K562 (cell line): Measurements from ENCODE around the gene CIB2. TPM values are rescaled to one million over a fixed set of nuclear protein-coding genes. Genes with fewer than 3 reads are reported as not detected.
A peak's percentile ranks its signal among the peaks of the same experiment; 100 is the strongest.

Experiments
- ATAC-seq: fragments of 200-7000 bp; cut with Tn5 transposase; 3 replicates; pipeline ENCODE4 v1.9.1; 2020; ENCODE audit warnings: moderate library complexity
- BruUV-seq: library from RNA; stranded (reverse); fragments of 400-500 nt; replicated peaks from 2 replicates; lab custom pipeline; 2021; lab: Mats Ljungman, UMichigan
- CTCF ChIA-PET: fragments of 300-600 bp; formaldehyde crosslinking; extraction: SDS; loops from one replicate; lab custom pipeline; 2021; ENCODE audit warnings: low intra/inter-chr PET ratio; lab: Yijun Ruan, JAX
- POLR2A ChIA-PET: fragments of 300-600, 350-650 bp; sonication (Branson Sonifier 250); formaldehyde crosslinking; extraction: SDS; loops from one replicate; lab custom pipeline; 2021; ENCODE audit warnings: antibody characterized with exemption, inconsistent platforms; lab: Yijun Ruan, JAX
- DNase-seq, 4 experiments: peaks; one replicate each; pipeline versions ENCODE4 v3.0.0 to v3.0.0-alpha.2; 2011 to 2018; ENCODE audit warnings: low spot score in 3 of 4, mixed read lengths in 3 of 4; ENCODE audit errors: extremely low read depth in 1 of 4
- FAIRE-seq: peaks from 2 replicates; lab custom pipeline; 2011; peaks lifted over from hg19 to GRCh38; lab: Jason Lieb, UNC
- H2AFZ ChIP-seq: 2 replicates; pipeline ENCODE4 v1.6.0; 2011; ENCODE audit warnings: low read depth, low read length, control low read depth, inconsistent platforms
- H3K27ac ChIP-seq: fragments of 200-600 bp; 3 replicates; pipeline ENCODE4 v1.8.0; 2011; ENCODE audit warnings: low read depth, mild to moderate bottlenecking, control low read depth, inconsistent platforms, low read length, moderate library complexity, mixed read lengths; ENCODE audit errors: extremely low read depth
- H3K27me3 ChIP-seq, 2 experiments: fragments of 300-600 bp in 1 of 2; 2 replicates in 1 of 2; 3 replicates in 1 of 2; pipeline versions ENCODE4 v1.6.0 to v1.8.0; 2011; ENCODE audit warnings: inconsistent platforms in 2 of 2, low read length in 2 of 2, mild to moderate bottlenecking in 1 of 2, mixed read lengths in 1 of 2, moderate library complexity in 1 of 2; ENCODE audit not compliant: control insufficient read depth in 2 of 2, insufficient read depth in 2 of 2
- H3K36me3 ChIP-seq: fragments of 300-600 bp; 3 replicates; pipeline ENCODE4 v1.8.0; 2011; ENCODE audit warnings: mild to moderate bottlenecking, low read length, inconsistent platforms; ENCODE audit not compliant: control insufficient read depth, insufficient read depth
- H3K4me1 ChIP-seq, 2 experiments: fragments of 200-600 bp in 1 of 2; replicated peaks in 1 of 2; 2 replicates in 1 of 2; 3 replicates in 1 of 2; pipeline versions ENCODE4 v1.5.1 to v1.8.0; 2011; ENCODE audit warnings: inconsistent platforms in 2 of 2, low read length in 2 of 2, mild to moderate bottlenecking in 1 of 2, mixed read lengths in 1 of 2, moderate library complexity in 1 of 2; ENCODE audit not compliant: control insufficient read depth in 2 of 2, insufficient read depth in 2 of 2
- H3K4me2 ChIP-seq: 2 replicates; pipeline ENCODE4 v1.6.1; 2011; ENCODE audit warnings: low read length, control low read depth, inconsistent platforms, mixed read lengths; ENCODE audit not compliant: insufficient read depth
- H3K4me3 ChIP-seq: fragments of 200-600 bp; sonication (generic), shearing (Covaris generic); 2 replicates; pipeline ENCODE4 v1.5.1; 2016; ENCODE audit warnings: control low read depth, inconsistent platforms
- H3K79me2 ChIP-seq: fragments of 200-600 bp; 3 replicates; pipeline ENCODE4 v1.8.0; 2011; ENCODE audit warnings: low read length, inconsistent platforms; ENCODE audit not compliant: control insufficient read depth, insufficient read depth
- H3K9ac ChIP-seq, 2 experiments: 2 replicates each; pipeline versions ENCODE4 v1.6.0 to v1.6.1; 2011; ENCODE audit warnings: low read depth in 2 of 2, low read length in 2 of 2, control low read depth in 1 of 2, inconsistent platforms in 1 of 2, mild to moderate bottlenecking in 1 of 2, mixed read lengths in 1 of 2; ENCODE audit not compliant: insufficient read depth in 1 of 2
- H3K9me1 ChIP-seq: one replicate; pipeline ENCODE4 v1.6.0; 2011; ENCODE audit warnings: inconsistent platforms, mild to moderate bottlenecking, low read length, moderate library complexity; ENCODE audit not compliant: control insufficient read depth, insufficient read depth
- H3K9me3 ChIP-seq: replicated peaks from 2 replicates; pipeline ENCODE4 v1.5.1; 2011; ENCODE audit warnings: low read depth, low read length, inconsistent platforms; ENCODE audit not compliant: control insufficient read depth, insufficient read depth
- H4K20me1 ChIP-seq: replicated peaks from 2 replicates; pipeline ENCODE4 v1.6.1; 2011; ENCODE audit warnings: low read length, inconsistent platforms, mixed read lengths; ENCODE audit not compliant: control insufficient read depth, insufficient read depth
- PHF21A ChIP-seq: fragments of 450-650 bp; IDR thresholded peaks from 2 replicates; pipeline ENCODE4 v1.6.1; 2017; ENCODE audit warnings: low read depth, borderline replicate concordance
- WGBS: fragments of 100-300 bp; shearing (Covaris generic); methylation state at CpG from one replicate; pipeline ENCODE4 v1.1.6; 2016; ENCODE audit warnings: low coverage, mixed read lengths; ENCODE audit not compliant: insufficient coverage; ENCODE audit errors: missing lambda C conversion rate; 5-methylcytosine and 5-hydroxymethylcytosine counted together
- in situ Hi-C: fragments of 300-500 bp; cut with MboI; formaldehyde crosslinking; loops from 4 replicates; pipeline ENCODE4 v1.15.0; 2018; ENCODE audit warnings: inconsistent platforms, mixed read lengths
- intact Hi-C: fragments of 100-400 bp; cut with micrococcal nuclease; formaldehyde crosslinking; loops from 2 replicates; pipeline ENCODE4 v1.14.2; 2022
- polyA plus RNA-seq, 8 experiments: library from polyadenylated mRNA; depleted of rRNA in 4 of 8; stranded (reverse) in 5 of 8; unstranded in 3 of 8; fragments of >200 nt; fragmentation: Nextera tagmentation in 2 of 8; fragmentation: Illumina TruSeq in 1 of 8; extraction: Ambion mirVana in 2 of 8; extraction: Trizol in 1 of 8; gene quantifications; 2 replicates each; pipeline versions ENCODE4 v1.2.1 to v1.2.3, GENCODE V29; 2011 to 2014; ENCODE audit warnings: inconsistent platforms in 1 of 8, missing spikeins in 1 of 8
- total RNA-seq, 7 experiments: library from RNA; depleted of rRNA in 6 of 7; stranded (reverse); fragments of >200 nt in 6 of 7; fragmentation: Illumina TruSeq in 2 of 7; extraction: Trizol in 2 of 7; gene quantifications; 2 replicates each; pipeline versions ENCODE4 v1.2.1 to v1.2.3, GENCODE V29; 2011 to 2021; ENCODE audit warnings: low replicate concordance in 1 of 7
- TF ChIP-seq, protein P1 (sequence below): fragments of 450-650 bp; formaldehyde crosslinking; IDR thresholded peaks from 2 replicates; pipeline ENCODE4 v1.4.0; 2022; ENCODE audit warnings: mild to moderate bottlenecking, moderate library complexity

The CIB2 gene
- total and polyA plus RNA-seq, 9 of the 15 experiments (the other 6 are each of a cell fraction or from before 2014, with no cell fraction given), result 1.5 to 37.4 (median 19.4) TPM

DNA sequence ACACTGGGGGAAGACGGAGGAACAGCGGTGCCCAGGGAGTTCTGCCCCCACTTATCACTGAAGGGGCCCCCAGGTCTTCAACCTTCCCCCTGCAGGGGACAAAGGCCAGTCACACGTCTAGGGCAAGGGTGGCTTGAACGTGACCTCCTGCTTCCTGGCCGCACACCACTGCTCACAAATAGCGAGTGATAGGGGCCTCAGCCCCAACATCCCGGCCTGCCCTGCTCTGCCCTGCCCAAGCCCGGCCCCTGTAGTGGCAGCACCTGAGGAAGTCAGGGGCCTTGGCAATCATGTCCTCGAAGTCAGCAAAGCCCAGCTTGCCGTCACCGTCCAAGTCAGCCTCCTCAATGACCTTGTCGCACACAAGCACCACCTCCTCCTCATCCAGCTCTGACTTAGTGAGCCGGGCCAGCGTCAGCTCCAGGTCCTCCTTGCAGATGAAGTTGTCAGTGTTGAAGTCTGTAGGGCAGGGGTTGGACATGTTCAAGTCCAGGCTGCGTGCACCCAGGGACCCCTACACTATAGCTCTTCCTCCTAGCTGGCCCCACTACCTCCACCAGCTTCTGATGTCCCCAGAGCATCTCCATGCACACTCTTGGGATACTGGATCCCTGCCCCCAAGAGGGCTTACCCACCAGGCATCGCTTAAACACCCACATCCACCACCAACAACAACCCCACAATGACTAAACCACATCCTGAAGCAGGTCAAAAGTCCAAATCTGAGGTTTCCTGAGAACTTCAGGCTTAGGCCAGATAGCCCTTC is 25.6 kb downstream of the CIB2 start:
- CTCF ChIA-PET, result no interaction called here
- ATAC-seq, result no peak
- peaks cover 0 to 7% of the 10 kb centered on the region in 2 experiments; a peak in 2 of 5 replicates for H3K4me1 ChIP-seq
- POLR2A ChIA-PET, result no interaction called here
- DNase-seq, result no peak
- WGBS, result 55% methylated on average over 14 of the region's 16 CpGs
- no peak overlapping the region for H3K27ac ChIP-seq
- no TSS peak for BruUV-seq
- H3K79me2 ChIP-seq, result no peaks in the 10 kb centered on the region
- in situ Hi-C loops, result no loop called here
- no peak overlapping the region for H3K4me2 ChIP-seq
- H2AFZ ChIP-seq, result no peak overlapping the region
- TF ChIP-seq, protein P1, sequence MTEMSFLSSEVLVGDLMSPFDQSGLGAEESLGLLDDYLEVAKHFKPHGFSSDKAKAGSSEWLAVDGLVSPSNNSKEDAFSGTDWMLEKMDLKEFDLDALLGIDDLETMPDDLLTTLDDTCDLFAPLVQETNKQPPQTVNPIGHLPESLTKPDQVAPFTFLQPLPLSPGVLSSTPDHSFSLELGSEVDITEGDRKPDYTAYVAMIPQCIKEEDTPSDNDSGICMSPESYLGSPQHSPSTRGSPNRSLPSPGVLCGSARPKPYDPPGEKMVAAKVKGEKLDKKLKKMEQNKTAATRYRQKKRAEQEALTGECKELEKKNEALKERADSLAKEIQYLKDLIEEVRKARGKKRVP, result no peak
- TF ChIP-seq PHF21A, result no peak
- TF ChIP-seq, all 486 proteins: peak for 0
- peak overlapping the region in 1 of 2 experiments; percentile 35; a peak in 1 of 4 replicates for H3K9ac ChIP-seq
- intact Hi-C loops, result no loop called here
- H3K36me3 ChIP-seq, result no peaks in the 10 kb centered on the region
- no peaks in the 10 kb centered on the region for H3K27me3 ChIP-seq
- no peak for FAIRE-seq
- H3K9me1 ChIP-seq, result no peaks in the 10 kb centered on the region
- 0 out of 2 replicates have a peak, but pooled peaks cover 6% of the 10 kb centered on the region for H4K20me1 ChIP-seq
- H3K4me3 ChIP-seq, result no peak overlapping the region
- no peaks in the 10 kb centered on the region for H3K9me3 ChIP-seq
